GM23338 (cell line): ENCODE results near the gene PRSS33. TPM values are rescaled to one million over a fixed set of nuclear protein-coding genes. Genes with fewer than 3 reads are reported as not detected.

Experiments
- ATAC-seq: fragments of 200-7000 bp; cut with Tn5 transposase; 3 replicates; pipeline ENCODE4 v1.9.1; 2020
- DNase-seq: peaks from one replicate; pipeline ENCODE4 v3.0.0-alpha.2; 2015; ENCODE audit warnings: low spot score
- H2AFZ ChIP-seq: fragments of 200-600 bp; sonication (generic); 2 replicates; pipeline ENCODE4 v1.8.0; 2016; ENCODE audit warnings: antibody characterized with exemption, mild to moderate bottlenecking, moderate library complexity
- H3F3A ChIP-seq: fragments of 200-600 bp; sonication (generic); replicated peaks from 2 replicates; pipeline ENCODE4 v1.8.0; 2017; ENCODE audit warnings: antibody characterized with exemption, mixed run types, low read depth
- H3K27ac ChIP-seq: fragments of 200-600 bp; sonication (generic); 2 replicates; pipeline ENCODE4 v1.6.1; 2016; ENCODE audit warnings: low read depth
- H3K27me3 ChIP-seq: fragments of 200-600 bp; sonication (generic); 2 replicates; pipeline ENCODE4 v1.8.0; 2016; ENCODE audit warnings: mild to moderate bottlenecking, mixed run types, moderate library complexity; ENCODE audit not compliant: insufficient read depth
- H3K36me3 ChIP-seq: fragments of 200-600 bp; sonication (generic); 2 replicates; pipeline ENCODE4 v1.8.0; 2016; ENCODE audit warnings: mild to moderate bottlenecking; ENCODE audit not compliant: insufficient read depth
- H3K4me1 ChIP-seq: fragments of 200-600 bp; sonication (generic); 2 replicates; pipeline ENCODE4 v1.8.0; 2016; ENCODE audit warnings: mild to moderate bottlenecking, moderate library complexity; ENCODE audit not compliant: insufficient read depth
- H3K4me2 ChIP-seq: fragments of 200-600 bp; sonication (generic); 2 replicates; pipeline ENCODE4 v1.7.1; 2017; ENCODE audit warnings: mixed run types
- H3K4me3 ChIP-seq: fragments of 200-600 bp; sonication (generic); 2 replicates; pipeline ENCODE4 v1.6.1; 2016; ENCODE audit warnings: mixed run types
- H3K79me2 ChIP-seq: fragments of 200-600 bp; sonication (generic); replicated peaks from 2 replicates; pipeline ENCODE4 v1.8.0; 2017; ENCODE audit warnings: mild to moderate bottlenecking; ENCODE audit not compliant: insufficient read depth
- H3K9me2 ChIP-seq: fragments of 200-600 bp; sonication (generic); 2 replicates; pipeline ENCODE4 v1.8.0; 2017; ENCODE audit not compliant: insufficient read depth
- H4K20me1 ChIP-seq: fragments of 200-600 bp; sonication (generic); replicated peaks from 2 replicates; pipeline ENCODE4 v1.8.0; 2017; ENCODE audit warnings: mild to moderate bottlenecking; ENCODE audit not compliant: insufficient read depth
- H3K27ac Mint-ChIP-seq: 2 replicates; pipeline ENCODE4 v1.8.0; 2020; ENCODE audit warnings: inconsistent platforms, mild to moderate bottlenecking, moderate library complexity, mixed read lengths
- H3K27me3 Mint-ChIP-seq: 3 replicates; pipeline ENCODE4 v1.8.0; 2022; ENCODE audit warnings: low read depth, mild to moderate bottlenecking, moderate library complexity, mixed read lengths, inconsistent platforms; ENCODE audit not compliant: insufficient read depth, poor library complexity
- H3K36me3 Mint-ChIP-seq: 3 replicates; pipeline ENCODE4 v1.8.0; 2021; ENCODE audit warnings: low read depth, mild to moderate bottlenecking, inconsistent platforms, moderate library complexity, mixed read lengths
- H3K4me1 Mint-ChIP-seq: 3 replicates; pipeline ENCODE4 v1.8.0; 2020; ENCODE audit warnings: mild to moderate bottlenecking, inconsistent platforms, mixed read lengths
- H3K4me3 Mint-ChIP-seq: 3 replicates; pipeline ENCODE4 v1.8.0; 2021; ENCODE audit warnings: moderate library complexity, mild to moderate bottlenecking, inconsistent platforms, mixed read lengths
- H3K9me3 Mint-ChIP-seq: 3 replicates; pipeline ENCODE4 v1.8.0; 2020; ENCODE audit warnings: moderate library complexity, mild to moderate bottlenecking, inconsistent platforms, mixed read lengths
- CREB1 ChIP-seq: fragments of 250-450 bp; sonication (Bioruptor Pico); IDR thresholded peaks from 2 replicates; pipeline ENCODE4 v1.5.0; 2020; ENCODE audit warnings: low read depth, mild to moderate bottlenecking, moderate library complexity
- CTCF ChIP-seq, 2 experiments: fragments of 200-600 bp in 1 of 2; sonication (generic) in 1 of 2; conservative IDR thresholded peaks; 2 replicates each; pipeline versions ENCODE4 v1.5.1 to v1.6.1; 2016 to 2017; ENCODE audit warnings: antibody characterized with exemption in 2 of 2, low read depth in 2 of 2, mild to moderate bottlenecking in 2 of 2, moderate library complexity in 1 of 2
- ETS1 ChIP-seq: IDR thresholded peaks from 2 replicates; pipeline ENCODE4 v1.6.1; 2016; ENCODE audit warnings: antibody characterized with exemption
- EZH2 ChIP-seq: fragments of 200-600 bp; sonication (generic); IDR thresholded peaks from one replicate; pipeline ENCODE4 v1.8.0; 2017; ENCODE audit warnings: antibody characterized with exemption, mild to moderate bottlenecking, low read depth; ENCODE audit not compliant: unreplicated experiment
- EZH2phosphoT487 ChIP-seq: fragments of 200-600 bp; sonication (generic); IDR thresholded peaks from one replicate; pipeline ENCODE4 v1.8.1; 2018; ENCODE audit warnings: antibody characterized with exemption; ENCODE audit not compliant: unreplicated experiment
- JUNB ChIP-seq: IDR thresholded peaks from one replicate; pipeline ENCODE4 v1.6.1; 2016; ENCODE audit warnings: antibody characterized with exemption; ENCODE audit not compliant: unreplicated experiment
- NANOG ChIP-seq: IDR thresholded peaks from 2 replicates; pipeline ENCODE4 v1.6.1; 2016; ENCODE audit warnings: antibody characterized with exemption, borderline replicate concordance
- POLR2AphosphoS5 ChIP-seq: IDR thresholded peaks from 2 replicates; pipeline ENCODE4 v1.6.1; 2016; ENCODE audit warnings: antibody characterized with exemption, low read depth
- REST ChIP-seq: IDR thresholded peaks from one replicate; pipeline ENCODE4 v1.6.1; 2018; ENCODE audit warnings: antibody characterized with exemption; ENCODE audit not compliant: unreplicated experiment
- STAT1 ChIP-seq: IDR thresholded peaks from one replicate; pipeline ENCODE4 v1.6.1; 2016; ENCODE audit warnings: antibody characterized with exemption; ENCODE audit not compliant: unreplicated experiment
- ZNF114 ChIP-seq: fragments of 250-450 bp; sonication (Bioruptor Pico); IDR thresholded peaks from 2 replicates; pipeline ENCODE4 v1.5.0; 2020; ENCODE audit warnings: mild to moderate bottlenecking, moderate library complexity
- ZNF331 ChIP-seq: fragments of 250-450 bp; sonication (Bioruptor Pico); IDR thresholded peaks from 2 replicates; pipeline ENCODE4 v1.5.0; 2020; ENCODE audit warnings: low read depth, mild to moderate bottlenecking, moderate library complexity
- polyA plus RNA-seq: library from polyadenylated mRNA; unstranded; fragments of >200 nt; fragmentation: Nextera tagmentation; extraction: Ambion mirVana; gene quantifications from 2 replicates; pipeline ENCODE4 v1.2.1, GENCODE V29; 2016
- total RNA-seq: library from RNA; depleted of rRNA; stranded (reverse); fragments of >200 nt; shearing (Covaris generic); gene quantifications from 2 replicates; pipeline ENCODE4 v1.2.3, GENCODE V29; 2014
- TF ChIP-seq, protein P1 (sequence below): fragments of 250-450 bp; sonication (Bioruptor Pico); IDR thresholded peaks from 2 replicates; pipeline ENCODE4 v1.5.0; 2020; ENCODE audit warnings: mild to moderate bottlenecking, moderate library complexity

Gene PRSS33
- total and polyA plus RNA-seq, 2 experiments from 2014 or later, result 0.24 to 1.4 TPM

DNA sequence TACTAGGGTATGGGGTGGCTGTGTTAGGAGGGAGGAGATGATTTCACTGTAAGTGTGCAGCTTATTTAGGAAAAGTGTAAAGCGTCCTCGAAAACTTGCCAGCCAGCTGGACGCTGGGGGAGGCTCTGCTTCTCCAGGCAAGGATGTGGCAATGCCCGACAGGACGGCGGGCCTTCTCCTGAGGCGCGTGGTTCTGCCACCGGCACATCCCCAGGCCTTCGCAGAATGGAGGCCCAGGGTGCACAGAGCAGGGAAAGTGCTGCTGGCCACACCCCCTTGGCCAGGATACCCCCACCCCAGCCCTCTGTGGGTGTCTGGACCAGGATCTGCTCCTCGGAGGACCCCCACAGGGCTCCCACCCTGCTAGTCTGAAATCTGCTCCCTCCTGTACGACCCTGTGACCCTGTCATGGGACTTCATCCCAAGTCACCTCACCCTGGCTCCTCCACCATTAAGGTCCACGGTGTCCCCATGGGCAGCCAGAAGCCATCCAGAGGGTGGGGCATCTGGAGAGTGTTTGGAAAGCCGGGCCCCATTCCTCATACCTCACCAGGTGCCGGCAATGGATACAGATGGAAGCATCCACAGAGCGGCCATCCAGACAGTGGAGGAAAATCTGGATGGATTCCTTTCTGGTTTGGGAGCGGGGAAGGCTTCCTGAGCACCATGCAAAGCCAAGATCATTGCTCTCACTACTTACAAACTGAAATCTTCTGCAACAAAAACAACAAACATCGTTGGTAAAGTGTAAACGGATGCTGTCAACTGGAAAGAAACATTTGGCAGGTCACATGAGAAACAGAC is 44.2 kb downstream of the PRSS33 start:
- no peaks in the 10 kb centered on the region for H3F3A ChIP-seq
- H4K20me1 ChIP-seq, result no peaks in the 10 kb centered on the region
- TF ChIP-seq STAT1 (no peak), EZH2 (no peak), JUNB (no peak), CTCF (conservative IDR thresholded peaks at IDR 0.05; ENCODE audit: low read depth in 2 of 2) (no peak), CREB1 (CRISPR knock-in tag) (no peak), ZNF114 (CRISPR knock-in tag) (no peak), NANOG (no peak), POLR2AphosphoS5 (no peak), REST (no peak), ZNF331 (CRISPR knock-in tag) (no peak), ETS1 (no peak), EZH2phosphoT487 (no peak)
- TF ChIP-seq, protein P1, sequence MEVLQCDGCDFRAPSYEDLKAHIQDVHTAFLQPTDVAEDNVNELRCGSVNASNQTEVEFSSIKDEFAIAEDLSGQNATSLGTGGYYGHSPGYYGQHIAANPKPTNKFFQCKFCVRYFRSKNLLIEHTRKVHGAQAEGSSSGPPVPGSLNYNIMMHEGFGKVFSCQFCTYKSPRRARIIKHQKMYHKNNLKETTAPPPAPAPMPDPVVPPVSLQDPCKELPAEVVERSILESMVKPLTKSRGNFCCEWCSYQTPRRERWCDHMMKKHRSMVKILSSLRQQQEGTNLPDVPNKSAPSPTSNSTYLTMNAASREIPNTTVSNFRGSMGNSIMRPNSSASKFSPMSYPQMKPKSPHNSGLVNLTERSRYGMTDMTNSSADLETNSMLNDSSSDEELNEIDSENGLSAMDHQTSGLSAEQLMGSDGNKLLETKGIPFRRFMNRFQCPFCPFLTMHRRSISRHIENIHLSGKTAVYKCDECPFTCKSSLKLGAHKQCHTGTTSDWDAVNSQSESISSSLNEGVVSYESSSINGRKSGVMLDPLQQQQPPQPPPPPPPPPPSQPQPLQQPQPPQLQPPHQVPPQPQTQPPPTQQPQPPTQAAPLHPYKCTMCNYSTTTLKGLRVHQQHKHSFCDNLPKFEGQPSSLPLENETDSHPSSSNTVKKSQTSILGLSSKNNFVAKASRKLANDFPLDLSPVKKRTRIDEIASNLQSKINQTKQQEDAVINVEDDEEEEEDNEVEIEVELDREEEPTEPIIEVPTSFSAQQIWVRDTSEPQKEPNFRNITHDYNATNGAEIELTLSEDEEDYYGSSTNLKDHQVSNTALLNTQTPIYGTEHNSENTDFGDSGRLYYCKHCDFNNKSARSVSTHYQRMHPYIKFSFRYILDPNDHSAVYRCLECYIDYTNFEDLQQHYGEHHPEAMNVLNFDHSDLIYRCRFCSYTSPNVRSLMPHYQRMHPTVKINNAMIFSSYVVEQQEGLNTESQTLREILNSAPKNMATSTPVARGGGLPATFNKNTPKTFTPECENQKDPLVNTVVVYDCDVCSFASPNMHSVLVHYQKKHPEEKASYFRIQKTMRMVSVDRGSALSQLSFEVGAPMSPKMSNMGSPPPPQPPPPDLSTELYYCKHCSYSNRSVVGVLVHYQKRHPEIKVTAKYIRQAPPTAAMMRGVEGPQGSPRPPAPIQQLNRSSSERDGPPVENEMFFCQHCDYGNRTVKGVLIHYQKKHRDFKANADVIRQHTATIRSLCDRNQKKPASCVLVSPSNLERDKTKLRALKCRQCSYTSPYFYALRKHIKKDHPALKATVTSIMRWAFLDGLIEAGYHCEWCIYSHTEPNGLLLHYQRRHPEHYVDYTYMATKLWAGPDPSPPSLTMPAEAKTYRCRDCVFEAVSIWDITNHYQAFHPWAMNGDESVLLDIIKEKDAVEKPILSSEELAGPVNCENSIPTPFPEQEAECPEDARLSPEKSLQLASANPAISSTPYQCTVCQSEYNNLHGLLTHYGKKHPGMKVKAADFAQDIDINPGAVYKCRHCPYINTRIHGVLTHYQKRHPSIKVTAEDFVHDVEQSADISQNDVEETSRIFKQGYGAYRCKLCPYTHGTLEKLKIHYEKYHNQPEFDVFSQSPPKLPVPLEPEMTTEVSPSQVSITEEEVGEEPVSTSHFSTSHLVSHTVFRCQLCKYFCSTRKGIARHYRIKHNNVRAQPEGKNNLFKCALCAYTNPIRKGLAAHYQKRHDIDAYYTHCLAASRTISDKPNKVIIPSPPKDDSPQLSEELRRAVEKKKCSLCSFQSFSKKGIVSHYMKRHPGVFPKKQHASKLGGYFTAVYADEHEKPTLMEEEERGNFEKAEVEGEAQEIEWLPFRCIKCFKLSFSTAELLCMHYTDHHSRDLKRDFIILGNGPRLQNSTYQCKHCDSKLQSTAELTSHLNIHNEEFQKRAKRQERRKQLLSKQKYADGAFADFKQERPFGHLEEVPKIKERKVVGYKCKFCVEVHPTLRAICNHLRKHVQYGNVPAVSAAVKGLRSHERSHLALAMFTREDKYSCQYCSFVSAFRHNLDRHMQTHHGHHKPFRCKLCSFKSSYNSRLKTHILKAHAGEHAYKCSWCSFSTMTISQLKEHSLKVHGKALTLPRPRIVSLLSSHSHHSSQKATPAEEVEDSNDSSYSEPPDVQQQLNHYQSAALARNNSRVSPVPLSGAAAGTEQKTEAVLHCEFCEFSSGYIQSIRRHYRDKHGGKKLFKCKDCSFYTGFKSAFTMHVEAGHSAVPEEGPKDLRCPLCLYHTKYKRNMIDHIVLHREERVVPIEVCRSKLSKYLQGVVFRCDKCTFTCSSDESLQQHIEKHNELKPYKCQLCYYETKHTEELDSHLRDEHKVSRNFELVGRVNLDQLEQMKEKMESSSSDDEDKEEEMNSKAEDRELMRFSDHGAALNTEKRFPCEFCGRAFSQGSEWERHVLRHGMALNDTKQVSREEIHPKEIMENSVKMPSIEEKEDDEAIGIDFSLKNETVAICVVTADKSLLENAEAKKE (CRISPR knock-in tag), result no peak
- no peaks in the 10 kb centered on the region for H3K27me3 ChIP-seq
- no peaks in the 10 kb centered on the region for H3K79me2 ChIP-seq
- H3K36me3 Mint-ChIP-seq, result no peaks in the 10 kb centered on the region; the same call in 2 of the 3 replicates
- no peaks in the 10 kb centered on the region for H3K9me3 Mint-ChIP-seq
- no peak overlapping the region for H3K27ac ChIP-seq
- no peak overlapping the region for H3K4me2 ChIP-seq
- H3K4me3 ChIP-seq, result no peak overlapping the region
- no peaks in the 10 kb centered on the region for H3K36me3 ChIP-seq
- H3K4me1 Mint-ChIP-seq, result peaks cover 3% of the 10 kb centered on the region; the same call in 1 of the 3 replicates
- no peaks in the 10 kb centered on the region for H3K4me1 ChIP-seq
- no peak overlapping the region; the same call in 2 of the 3 replicates for H3K4me3 Mint-ChIP-seq
- peaks cover 7% of the 10 kb centered on the region for H3K27me3 Mint-ChIP-seq
- ATAC-seq (no peak), DNase-seq (no peak)
- no peak overlapping the region for H2AFZ ChIP-seq
- H3K9me2 ChIP-seq, result no peaks in the 10 kb centered on the region
- no peak overlapping the region for H3K27ac Mint-ChIP-seq
